Colon (tissue), 2 donors: ENCODE data around the gene PRKCB.

Experiments used
- FAIRE-seq: peaks from 2 replicates; lab custom pipeline; 2012; peaks lifted over from hg19 to GRCh38; lab: Jason Lieb, UNC
- donor health status: control.
- donor health status: control.

The PRKCB gene

DNA sequence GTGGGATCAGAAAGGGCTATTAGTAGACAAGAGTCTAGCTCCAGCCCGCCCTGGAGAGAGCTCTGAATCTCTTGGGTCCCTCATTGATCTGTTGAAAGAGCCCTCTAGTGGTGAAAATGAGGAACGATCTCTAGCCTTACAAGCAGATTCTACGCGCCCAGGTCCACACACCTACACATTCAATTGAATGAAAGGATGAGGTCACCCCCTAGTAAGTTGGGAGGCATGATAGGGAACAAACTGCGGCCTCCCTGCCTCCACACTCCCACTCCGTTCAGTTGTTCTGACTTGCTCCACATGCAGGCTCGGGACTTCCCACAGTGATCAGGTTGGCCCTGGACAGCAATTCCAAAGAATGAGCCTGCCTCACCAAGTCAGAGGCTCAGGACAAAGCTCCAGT lies 417.4 kb downstream of the PRKCB start:
- no peak for FAIRE-seq

- FAIRE-seq: no peak
These were observed 419.9 kb downstream of the PRKCB start, which contains the start of gene CACNG3 for GRCh38 chr16:24255456-24256371. Gene CACNG3, plus strand, starts transcription at chr16:24256335. Its CDS starts 420 bp downstream, at chr16:24256755.

- no peak for FAIRE-seq
These were observed 422.2 kb downstream of the PRKCB start for GRCh38 chr16:24257958-24258357.

- FAIRE-seq: no peak
These were observed 423.0 kb downstream of the PRKCB start for GRCh38 chr16:24258791-24259190.

DNA sequence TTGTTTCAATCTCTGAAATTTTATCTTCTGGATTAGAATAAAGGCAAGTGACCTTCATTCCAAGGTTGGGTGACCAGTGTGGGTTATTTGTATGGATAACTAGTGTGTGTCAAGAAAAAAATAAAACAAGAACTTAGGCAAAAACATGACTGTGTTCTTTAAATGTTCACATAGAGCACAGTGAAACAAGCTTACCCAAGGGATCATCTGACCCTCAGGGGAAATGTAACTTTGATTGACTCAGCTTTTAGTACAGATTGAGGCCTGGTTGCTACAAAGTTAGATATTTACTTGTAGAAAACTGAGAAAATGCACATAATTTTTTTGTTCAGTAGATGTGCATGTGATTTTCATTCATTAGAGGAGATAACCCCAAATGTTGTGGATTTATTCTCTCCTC lies 427.0 kb downstream of the PRKCB start:
- FAIRE-seq: no peak
